Ammon's horn (tissue), 1 donor: Measurements from ENCODE around the gene C4B.
"Not testable (repeated sequence)": the region's sequence is repeated elsewhere in the genome, so short reads cannot be mapped to it uniquely, and the experiment has no call there.

Experiments
- DNase-seq: peaks from one replicate; pipeline ENCODE4 v3.0.0-alpha.2; 2016; ENCODE audit warnings: low spot score

Gene C4B

GRCh38 chr6:32014547-32014946 lies at the start of gene C4B:
Gene C4B (plus strand): TSS chr6:32014795. CDS start chr6:32014846, 51 bp downstream.
- DNase-seq = not testable (repeated sequence)

GRCh38 chr6:31965700-31966099 lies 48.9 kb upstream of the C4B start:
- DNase-seq = no peak

GRCh38 chr6:31966506-31966905 lies 48.1 kb upstream of the C4B start:
- DNase-seq = no peak

GRCh38 chr6:31966997-31967925 lies 47.3 kb upstream of the C4B start:
- no peak for DNase-seq

- DNase-seq = no peak
These were observed 46.7 kb upstream of the C4B start for GRCh38 chr6:31967926-31968320.

GRCh38 chr6:31968326-31968725 lies 46.3 kb upstream of the C4B start:
- DNase-seq = no peak

GRCh38 chr6:31968791-31969711 lies 45.5 kb upstream of the C4B start:
- no peak for DNase-seq

- DNase-seq = no peak
These were observed 44.6 kb upstream of the C4B start for GRCh38 chr6:31969712-31970603.

GRCh38 chr6:31970604-31971271 lies 43.9 kb upstream of the C4B start:
- DNase-seq = no peak

- no peak for DNase-seq
These were observed 43.2 kb upstream of the C4B start for GRCh38 chr6:31971279-31971992.

- peak; percentile 99 for DNase-seq
These were observed 42.4 kb upstream of the C4B start, which contains the start of gene DXO for GRCh38 chr6:31971993-31972708. Gene DXO (minus strand): TSS chr6:31972138. CDS start chr6:31971675, 463 bp downstream.

- no peak for DNase-seq
These were observed 41.8 kb upstream of the C4B start for GRCh38 chr6:31972709-31973350.

- DNase-seq = not testable (repeated sequence)
These were observed 38.5 kb upstream of the C4B start for GRCh38 chr6:31976065-31976464.

GRCh38 chr6:31977816-31978431 lies 36.7 kb upstream of the C4B start:
- DNase-seq = no peak

- DNase-seq = no peak
These were observed 35.8 kb upstream of the C4B start for GRCh38 chr6:31978831-31979230.

GRCh38 chr6:31979238-31979898 lies 35.2 kb upstream of the C4B start:
- no peak for DNase-seq

- DNase-seq = not testable (repeated sequence)
These were observed 34.3 kb upstream of the C4B start for GRCh38 chr6:31980195-31980876.
